GM19328 (cell line): ENCODE data around the gene RNF113A.
"Not testable (repeated sequence)": the region's sequence is repeated elsewhere in the genome, so short reads cannot be mapped to it uniquely, and the experiment has no call there.

Experiments
- ATAC-seq: cut with Tn5 transposase; IDR thresholded peaks from one replicate; pipeline ENCODE4 v1.9.1; 2021; ENCODE audit warnings: mild to moderate bottlenecking, moderate library complexity; ENCODE audit not compliant: unreplicated experiment

RNF113A gene

DNA sequence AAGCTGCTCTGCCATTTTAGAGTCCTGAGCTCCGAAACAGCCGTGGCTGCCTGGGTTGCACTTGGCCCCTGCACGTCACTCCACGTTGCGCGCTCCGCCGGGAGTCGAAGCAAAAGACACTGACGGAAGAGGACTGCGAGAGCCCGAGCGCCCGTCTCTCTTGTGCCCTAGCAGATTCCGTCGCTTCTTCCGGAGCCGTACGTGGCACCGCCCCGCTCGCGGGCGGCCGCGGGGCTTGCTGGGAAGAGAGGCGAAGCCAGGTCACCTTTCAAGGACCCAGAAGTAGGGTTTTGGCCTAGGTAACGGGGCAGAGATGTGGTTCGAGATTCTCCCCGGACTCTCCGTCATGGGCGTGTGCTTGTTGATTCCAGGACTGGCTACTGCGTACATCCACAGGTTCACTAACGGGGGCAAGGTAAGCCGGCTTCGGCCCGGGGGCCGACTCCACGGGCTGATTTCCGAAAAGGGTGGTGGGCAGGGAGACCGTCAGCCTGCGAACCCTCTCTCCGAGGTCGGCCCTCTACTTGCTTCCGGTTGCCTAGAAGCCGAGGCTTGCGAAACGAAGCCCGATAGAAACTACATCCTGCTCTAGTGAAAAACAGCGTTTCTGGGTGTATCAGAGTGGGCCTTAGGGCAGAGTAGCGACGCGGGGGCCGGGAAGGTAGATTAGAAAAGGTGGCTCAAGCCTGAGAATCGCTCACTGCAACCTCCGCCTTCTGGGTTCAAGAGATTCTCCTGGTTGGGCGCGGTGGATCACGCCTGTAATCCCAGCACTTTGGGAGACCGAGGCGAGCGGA lies at the start of gene RNF113A, which contains the start of gene NDUFA1:
RNF113A (minus strand) TSS at position 135 of the 797 bp plus-strand sequence; CDS start at position 15, 120 bp downstream.
NDUFA1 (plus strand) TSS at position 234 of the 797 bp plus-strand sequence; CDS start at position 314, 80 bp downstream.
- peak; percentile 85 for ATAC-seq

DNA sequence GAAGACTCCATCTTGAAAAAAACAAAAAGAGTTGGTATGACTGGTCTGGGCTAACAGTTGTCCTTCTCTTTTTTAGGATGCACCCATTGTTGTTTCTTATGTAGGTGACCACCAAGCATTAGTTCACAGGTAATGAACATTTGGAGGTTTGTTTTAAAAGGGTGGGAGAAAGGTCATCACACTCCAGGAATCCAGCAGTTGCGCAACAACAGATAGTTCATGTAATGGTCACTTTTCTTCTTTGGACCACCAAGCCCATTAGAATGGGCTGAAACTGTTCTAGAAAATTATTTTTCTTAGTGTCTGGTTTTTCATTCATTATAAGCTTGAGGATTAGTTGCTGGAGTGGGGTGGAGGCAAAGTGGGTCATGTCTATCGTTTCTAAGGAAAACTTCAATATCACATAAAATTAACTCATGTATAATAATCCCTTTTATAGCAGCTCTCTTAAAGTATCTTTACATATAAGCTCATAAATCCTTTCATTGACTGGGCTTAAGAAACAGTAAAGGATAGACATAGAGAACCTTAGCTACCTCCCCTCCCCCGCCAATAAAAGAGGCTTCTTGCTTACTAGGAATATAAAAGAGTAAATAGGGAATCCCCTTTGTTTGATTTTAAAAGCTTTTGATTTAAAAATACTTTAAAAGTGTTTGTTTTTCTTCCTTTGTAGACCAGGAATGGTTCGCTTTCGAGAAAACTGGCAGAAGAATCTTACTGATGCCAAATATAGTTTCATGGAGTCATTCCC lies 48.5 kb upstream of the RNF113A start:
- ATAC-seq: no peak

DNA sequence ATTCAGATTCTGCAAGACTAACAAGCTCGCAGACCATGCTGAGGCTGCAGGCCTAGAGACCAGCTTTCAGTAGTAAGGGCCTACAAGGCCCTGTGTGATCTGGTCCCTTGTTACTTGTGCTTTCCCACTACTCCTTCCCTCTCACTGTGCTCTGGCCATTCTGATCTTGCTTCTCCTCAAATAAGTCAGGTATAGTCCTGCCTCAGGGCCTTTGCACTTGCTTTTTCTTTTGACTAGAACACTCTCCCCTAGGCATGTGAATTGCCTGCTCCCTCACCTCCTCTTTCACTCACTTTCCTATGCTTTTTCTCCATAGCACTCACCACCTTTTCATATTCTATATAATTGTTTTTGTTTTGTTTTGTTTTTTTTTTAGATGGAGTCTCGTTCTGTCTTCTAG lies 46.3 kb upstream of the RNF113A start:
- no peak for ATAC-seq

DNA sequence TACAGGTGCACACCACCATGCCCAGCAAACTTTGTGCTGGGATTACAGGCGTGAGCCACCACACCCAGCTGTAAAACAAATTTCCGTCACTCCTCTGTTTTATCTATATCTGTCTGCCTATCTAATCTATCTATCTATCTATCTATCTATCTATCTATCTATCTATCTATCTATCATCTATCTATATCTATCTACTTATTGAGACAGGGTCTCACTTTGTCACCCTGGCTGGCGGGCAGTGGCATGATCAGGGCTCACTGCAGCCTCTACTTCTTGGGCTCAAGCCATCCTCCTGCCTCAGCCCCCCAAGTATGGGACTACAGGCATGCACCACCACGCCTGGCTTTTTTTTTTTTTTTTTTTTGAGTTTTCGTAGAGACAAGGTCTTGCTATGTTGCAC lies 44.8 kb upstream of the RNF113A start:
- no peak for ATAC-seq

DNA sequence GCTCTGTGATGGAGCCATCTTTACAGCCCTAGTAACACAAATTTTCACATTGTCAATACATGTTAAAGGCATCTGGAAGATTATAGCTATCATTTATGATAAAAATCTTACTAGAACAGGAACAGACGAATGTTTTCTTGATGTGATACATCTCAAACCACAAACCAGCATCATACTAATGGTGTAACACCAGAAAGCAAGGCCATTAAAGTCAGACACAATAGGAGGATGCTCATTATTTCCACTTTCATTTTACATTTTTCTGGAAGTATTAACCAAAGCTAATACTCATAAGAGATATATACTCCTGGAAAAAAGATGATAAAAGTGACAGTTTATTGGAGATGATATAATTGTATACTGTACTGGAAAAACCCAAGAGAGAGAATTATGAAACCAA lies 29.4 kb upstream of the RNF113A start:
- no peak for ATAC-seq

DNA sequence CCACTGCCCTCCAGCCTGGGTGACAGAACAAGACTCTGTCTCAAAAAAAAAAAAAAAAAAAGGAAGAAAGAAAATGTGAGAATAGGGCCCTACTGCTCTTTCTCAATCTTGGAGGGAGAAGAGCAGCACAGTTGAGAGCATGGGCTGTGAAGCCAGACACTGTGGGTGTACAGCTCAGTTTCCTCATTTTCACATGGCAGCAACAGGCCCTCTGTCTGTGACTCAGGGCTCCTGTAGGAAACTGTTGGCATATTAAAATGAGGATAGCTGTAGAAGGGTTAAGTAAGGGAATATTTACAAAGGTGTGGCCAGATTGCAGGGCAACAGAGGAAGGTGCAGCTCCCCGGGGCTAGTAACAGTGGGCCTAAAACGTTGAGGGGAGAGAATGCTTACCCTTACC lies 27.6 kb upstream of the RNF113A start:
- ATAC-seq: no peak

DNA sequence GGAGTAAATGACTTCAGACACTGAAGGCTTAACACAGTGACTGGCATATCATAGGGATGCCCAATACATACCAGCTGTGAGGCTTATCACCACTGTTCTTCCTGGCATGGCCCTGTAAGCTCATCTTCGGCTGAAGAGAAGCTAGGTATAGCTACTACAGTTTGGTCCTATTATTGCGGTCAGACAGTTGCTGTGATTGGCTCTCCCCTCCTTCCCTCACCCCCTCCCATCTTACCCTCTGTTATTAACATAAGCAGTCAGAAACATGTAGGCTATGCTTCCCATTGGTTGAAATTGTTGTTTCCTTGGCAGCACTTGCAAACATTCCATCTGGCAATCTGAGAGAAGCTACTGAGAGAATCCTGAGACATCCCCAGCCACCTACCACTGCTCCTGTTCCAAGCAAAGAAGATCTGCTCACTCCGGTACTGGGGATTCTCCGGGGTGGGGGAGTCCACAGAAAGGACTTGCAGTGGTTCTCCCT lies 24.4 kb upstream of the RNF113A start, which contains the start of gene AKAP14:
AKAP14 (plus strand) TSS at position 51 of the 484 bp plus-strand sequence. CDS start 7,331 bp downstream, outside the sequence.
- ATAC-seq: no peak

DNA sequence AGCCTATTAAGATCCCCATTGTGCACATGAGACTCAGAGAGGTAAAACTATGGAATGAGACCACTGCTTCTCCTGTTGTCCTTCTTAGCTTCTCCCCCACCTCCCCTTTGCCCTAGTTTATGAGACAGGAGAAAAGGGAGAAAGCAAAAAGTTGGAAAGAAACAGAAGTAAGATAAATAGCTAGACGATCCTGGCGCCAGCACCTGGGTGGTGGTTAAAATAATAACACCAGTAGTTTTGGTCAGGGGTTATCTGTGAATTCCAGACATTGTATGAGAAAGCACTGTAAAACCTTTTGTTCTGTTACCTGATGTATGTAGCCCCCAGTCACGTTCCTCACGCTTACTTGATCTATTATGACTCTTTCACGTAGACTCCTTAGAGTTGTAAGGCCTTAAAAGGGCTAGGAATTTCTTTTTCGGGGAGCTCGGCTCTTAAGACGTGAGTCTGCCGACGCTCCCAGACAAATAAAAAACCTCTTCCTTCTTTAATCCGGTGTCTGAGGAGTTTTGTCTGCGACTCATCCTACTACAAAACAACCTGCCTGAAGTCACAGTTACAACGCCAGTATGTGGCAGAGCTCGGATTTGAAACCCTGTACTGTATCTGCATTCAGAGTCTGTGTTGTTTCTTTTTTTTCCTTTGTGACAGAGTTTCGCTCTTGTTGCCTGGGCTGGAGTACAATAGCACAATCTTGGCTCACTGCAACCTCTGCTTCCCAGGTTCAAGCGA lies 20.6 kb upstream of the RNF113A start:
- ATAC-seq: not testable (repeated sequence)

DNA sequence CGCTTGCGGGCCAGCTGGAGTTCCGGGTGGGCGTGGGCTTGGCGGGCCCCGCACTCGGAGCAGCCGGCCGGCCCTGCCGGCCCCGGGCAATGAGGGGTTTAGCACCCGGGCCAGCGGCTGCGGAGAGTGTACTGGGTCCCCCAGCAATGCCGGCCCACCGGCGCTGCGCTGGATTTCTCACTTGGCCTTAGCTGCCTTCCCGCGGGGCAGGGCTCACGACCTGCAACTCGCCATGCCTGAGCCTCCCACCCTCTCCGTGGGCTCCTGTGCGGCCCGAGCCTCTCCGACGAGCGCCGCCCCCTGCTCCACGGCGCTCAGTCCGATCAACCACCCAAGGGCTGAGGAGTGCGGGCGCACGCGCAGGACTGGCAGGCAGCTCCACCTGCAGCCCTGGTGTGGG lies 19.1 kb upstream of the RNF113A start:
- ATAC-seq: not testable (repeated sequence)

DNA sequence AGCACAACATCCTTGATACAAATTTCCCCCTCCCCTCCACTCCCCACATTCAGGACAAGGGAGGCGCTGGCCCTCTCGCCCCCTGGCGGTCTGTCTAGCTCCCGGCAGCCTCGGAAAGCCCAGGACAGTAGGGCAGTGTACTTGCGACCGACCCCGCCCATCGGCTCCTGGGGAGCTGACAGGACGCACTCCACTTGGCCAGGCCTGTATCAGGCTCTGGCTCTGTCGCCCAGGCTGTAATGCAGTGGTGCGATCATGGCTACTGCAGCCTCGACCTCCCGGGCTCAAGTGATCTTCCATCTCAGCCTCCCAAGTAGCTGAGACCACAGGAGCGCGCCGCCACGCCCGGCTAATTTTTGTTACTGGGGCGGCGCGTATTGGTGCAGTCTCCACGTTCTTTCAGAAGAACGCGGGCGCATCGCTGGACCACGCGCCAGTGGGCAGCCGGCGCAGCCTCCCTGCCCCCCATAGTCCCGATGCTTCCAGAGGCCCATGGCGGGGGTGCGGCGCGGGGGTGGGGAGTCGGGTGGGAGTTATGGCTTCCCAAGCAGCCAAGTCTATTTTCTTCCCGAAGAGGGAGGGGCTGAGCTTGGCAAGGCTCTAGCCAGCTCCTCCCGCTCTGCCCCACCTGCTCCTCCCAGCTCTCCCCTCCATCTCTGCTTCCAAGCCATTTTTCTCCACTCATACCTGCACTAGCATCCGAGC lies 16.3 kb upstream of the RNF113A start:
- ATAC-seq: peak; percentile 67

DNA sequence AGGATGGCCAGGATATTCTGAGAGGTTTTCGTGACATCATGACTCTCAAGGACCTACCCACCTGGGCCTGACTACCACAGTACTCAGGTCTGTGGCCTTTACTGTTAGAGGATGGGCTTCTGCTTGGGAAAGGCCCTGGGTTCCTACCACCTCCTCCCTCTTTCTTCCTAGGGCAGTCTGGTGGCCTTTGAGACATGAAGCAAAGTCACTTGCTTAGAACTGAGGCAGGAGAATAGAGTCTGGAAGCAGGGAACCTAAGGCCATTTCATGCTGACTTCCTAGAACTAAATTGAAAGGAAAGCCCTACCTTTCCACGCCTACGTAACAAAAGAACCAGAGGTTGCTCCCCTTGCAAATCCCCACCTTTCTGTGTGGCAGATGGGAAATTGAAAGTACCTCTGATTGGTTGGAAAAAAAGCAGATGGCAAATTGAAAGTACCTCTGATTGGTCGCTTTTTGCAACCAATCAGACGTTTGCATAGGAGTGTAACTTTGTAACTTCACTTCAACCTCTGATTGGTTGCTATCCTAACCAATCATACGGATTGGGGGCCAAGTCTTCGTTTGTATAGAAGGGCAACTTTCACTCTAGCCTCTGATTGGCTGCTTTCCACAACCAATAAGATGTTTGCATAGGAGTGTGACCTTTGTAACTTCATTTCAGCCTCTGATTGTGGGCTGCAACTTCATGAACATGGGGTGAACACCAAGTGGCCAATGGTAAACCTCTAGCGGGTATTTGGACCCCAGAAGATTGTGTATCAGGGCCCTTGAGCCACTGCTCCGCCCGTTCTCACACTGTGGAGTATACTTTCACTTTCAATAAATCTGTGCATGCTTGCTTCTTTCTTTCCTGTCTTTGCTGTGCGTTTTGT lies 14.3 kb upstream of the RNF113A start:
- no peak for ATAC-seq

DNA sequence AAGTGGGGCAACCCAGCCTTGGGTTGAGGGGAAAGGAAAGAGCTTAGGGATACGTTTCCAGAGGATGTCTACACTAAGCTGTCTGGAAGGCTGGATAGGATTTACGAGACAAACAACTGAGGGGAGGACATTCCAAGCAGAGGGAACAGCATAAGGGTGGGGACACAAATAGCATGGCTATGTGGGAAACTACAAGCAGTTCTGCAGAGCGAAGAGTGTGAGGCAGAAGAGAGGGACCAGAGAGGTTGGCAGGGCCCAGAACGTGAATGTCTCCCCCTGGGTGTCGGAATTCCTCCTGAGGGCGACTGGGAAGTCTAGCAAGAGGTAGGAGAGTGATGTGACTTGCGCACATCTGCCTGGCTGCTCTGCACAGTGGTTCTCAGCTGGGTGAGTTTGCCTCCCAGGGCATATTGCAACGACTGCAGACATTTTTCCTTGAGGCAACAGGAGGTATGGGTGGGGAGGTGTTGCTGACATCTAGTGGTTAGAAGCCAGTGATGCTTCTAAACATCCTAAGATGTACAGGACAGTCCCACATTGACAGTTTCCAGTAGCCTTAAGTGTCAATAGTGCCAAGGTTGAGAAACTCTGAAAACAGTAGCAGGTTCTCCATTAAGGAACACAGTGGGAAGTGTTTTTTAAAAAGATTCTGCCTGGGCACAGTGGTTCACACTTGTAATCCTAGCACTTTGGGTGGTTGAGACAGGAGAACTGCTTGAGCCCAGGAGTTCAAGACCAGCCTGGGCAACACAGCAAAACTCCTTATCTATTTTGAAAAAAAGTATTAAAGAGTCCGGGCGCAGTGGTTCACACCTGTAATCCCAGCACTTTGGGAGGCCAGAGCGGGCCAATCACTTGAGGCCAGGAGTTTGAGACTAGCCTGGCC lies 9.3 kb upstream of the RNF113A start:
- peak; percentile 94 for ATAC-seq

DNA sequence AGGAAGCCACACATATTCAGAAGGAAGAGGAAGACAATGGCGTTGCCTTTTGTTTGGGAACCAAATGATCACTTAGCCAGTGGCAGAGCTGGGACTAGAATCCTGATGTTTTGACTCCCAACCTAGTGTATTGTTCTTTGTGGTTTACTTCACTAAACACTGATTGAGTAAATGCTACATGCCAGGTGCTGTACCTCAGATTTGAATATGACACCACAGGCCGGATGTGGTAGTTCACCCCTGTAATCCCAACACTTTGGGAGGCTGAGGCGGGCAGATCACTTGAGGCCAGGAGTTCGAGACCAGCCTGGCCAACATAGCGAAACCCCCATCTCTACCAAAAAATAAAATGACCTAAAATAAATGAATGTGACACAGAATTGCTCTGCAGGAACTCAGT lies 8.5 kb upstream of the RNF113A start:
- no peak for ATAC-seq

DNA sequence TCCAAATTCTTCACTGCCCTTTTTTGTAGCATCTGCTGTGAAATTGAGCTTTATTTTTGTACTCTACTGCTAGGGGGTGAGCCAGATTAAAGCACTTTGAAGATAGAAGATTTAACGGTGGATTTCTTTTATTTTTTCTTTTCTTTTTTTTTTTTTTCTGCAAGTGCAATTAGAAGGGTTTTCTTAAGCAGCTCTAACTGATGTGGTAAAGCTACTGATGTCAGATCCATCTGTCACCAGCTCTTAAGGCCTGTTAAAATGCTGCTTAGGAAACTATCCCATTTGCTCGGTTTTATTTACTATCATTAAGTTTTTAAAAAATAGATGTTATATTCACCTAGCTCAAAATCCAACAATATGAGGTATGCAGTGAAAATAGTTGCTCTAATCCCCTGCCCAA lies 7.2 kb upstream of the RNF113A start:
- ATAC-seq: no peak

DNA sequence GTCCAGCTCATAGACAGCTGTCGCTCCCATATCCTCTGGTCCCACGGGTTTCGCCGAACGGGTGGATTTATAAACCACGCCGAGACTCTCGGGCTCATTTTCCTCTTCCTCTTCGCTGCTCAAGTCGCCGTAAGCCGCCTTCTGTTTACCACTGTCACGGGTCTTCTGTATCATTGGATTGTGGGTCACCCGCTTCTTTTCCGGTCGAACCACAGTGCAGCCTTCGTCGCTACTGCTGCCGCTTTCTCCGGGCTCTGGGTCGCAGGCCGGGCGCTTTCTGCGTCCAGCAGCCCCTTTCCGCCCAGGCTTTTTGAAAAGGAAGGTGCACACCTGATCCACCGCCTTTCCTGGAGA lies 311 bp downstream of the RNF113A start:
- peak; percentile 32 for ATAC-seq

DNA sequence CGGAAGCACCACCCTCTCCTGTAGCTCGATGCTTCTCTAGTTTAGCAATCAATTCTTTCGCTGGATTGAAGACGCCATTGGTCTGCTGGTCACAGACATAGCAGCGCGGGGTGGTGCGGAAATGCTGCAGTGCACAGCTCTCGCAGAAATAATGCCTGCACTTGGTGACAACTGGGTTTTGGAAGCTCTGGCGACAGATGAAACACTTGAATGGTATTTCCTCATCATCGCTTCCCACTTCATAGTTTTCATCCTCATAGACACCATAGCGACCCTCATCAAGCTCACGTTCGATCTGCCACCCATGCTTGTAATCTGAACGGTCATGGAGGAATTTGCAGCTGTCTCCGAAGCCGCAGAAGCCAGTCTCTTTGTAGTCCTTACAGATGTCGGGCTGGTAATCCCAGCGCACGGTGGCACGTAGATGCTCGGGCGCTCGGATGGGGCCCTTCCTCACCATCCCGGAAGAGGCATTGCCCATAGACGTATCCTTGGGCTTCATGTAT lies 854 bp downstream of the RNF113A start:
- ATAC-seq: no peak

DNA sequence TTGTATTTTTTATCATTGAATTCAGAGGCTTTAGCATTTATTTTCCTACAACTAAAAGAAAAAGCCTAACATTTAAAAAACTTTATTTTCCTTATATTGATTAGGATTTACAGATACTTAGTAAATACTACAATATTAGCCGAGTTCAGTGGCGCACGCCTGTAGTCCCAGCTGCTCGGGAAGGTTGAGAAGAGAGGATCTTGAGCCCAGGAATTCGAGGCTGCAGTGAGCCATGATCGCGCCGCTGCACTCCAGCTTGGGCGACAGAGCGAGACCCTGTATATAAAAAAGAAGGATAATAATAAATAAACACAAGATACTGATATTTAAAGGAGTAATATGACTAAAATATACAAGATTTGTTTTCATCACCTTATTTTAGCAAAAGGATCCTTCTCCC lies 18.1 kb downstream of the RNF113A start:
- ATAC-seq: no peak
